ENCODE measurements around the gene FSTL4. TPM values are rescaled to one million over a fixed set of nuclear protein-coding genes. Genes with fewer than 3 reads are reported as not detected.

The FSTL4 gene
- total and polyA plus RNA-seq, 2 donors (not counting 1 experiment from before 2014, with no cell fraction given), result 0.31 to 6.7 TPM

DNA sequence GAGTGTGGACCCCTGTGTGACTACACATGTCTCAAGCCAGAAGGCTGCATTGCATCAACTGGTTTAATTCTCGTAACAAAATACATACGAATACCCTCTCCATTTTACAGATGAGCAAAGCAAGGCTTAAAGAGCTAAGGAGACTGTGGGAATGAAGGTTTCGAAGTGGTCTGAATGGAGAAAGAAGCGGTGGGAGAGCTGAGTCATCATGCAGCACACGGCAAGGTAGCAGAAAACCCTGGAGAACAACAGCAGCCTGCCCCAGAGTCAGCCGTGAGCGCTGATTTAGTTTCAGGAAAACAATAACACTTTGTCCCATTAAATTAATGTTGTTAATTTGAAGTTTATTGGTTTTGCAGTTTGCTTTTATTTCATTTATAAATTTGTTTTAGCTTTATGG, 336.7 kb downstream of the FSTL4 start:
- ChIA-PET POLR2A (no interaction called here), CTCF (interaction anchor here (0.7 kb wide), 1 partner anchor 481 kb away, joined by 3 read pairs; no protein-coding TSS in a partner anchor)
- ATAC-seq (ENCODE audit: low read depth) (no peak), DNase-seq (no peak)
- TF ChIP-seq CTCF (IDR thresholded peaks at IDR 0.05) (no peak), EZH2 (IDR thresholded peaks at IDR 0.05; ENCODE audit: borderline replicate concordance, insufficient read depth, low read depth, low read length, poor library complexity, severe bottlenecking) (no peak)
- Histone ChIP-seq H3K27me3 (replicated peaks in 1 of 4; ENCODE audit: control extremely low read depth in 1 of 4, control insufficient read depth in 3 of 4, insufficient read depth in 4 of 4, low read length in 3 of 4) (no peaks in the 10 kb centered on the region), H3K9me3 (ENCODE audit: control extremely low read depth in 1 of 3, control insufficient read depth in 2 of 3, insufficient read depth in 1 of 3, low read length in 2 of 3) (no peaks in the 10 kb centered on the region), H3K27ac (ENCODE audit: low read length in 2 of 2) (no peak overlapping the region), H3K36me3 (replicated peaks in 1 of 2; ENCODE audit: control extremely low read depth in 1 of 2, control insufficient read depth in 1 of 2, extremely low read depth in 1 of 2, insufficient read depth in 2 of 2, low read length in 1 of 2) (no peaks in the 10 kb centered on the region), H3K4me1 (ENCODE audit: control insufficient read depth in 2 of 2, insufficient read depth in 2 of 2, low read length in 2 of 2) (no peaks in the 10 kb centered on the region), H2AFZ (ENCODE audit: insufficient read depth, low read depth, low read length, poor library complexity, severe bottlenecking) (no peak overlapping the region), H3K4me2 (replicated peaks; ENCODE audit: low read depth, low read length, poor library complexity, severe bottlenecking) (no peak overlapping the region), H3K9ac (ENCODE audit: low read length) (no peak overlapping the region), H3K79me2 (ENCODE audit: control insufficient read depth, insufficient read depth, low read length) (no peaks in the 10 kb centered on the region), H3K4me3 (ENCODE audit: control extremely low read depth in 1 of 5, extremely low read depth in 1 of 5, insufficient read depth in 1 of 5, low read depth in 2 of 5, low read length in 4 of 5) (no peak overlapping the region), H4K20me1 (ENCODE audit: control insufficient read depth, insufficient read depth, low read length, poor library complexity, severe bottlenecking) (no peaks in the 10 kb centered on the region)
- Mint-ChIP-seq H3K4me1 (no peaks in the 10 kb centered on the region), H3K27ac (no peak overlapping the region), H3K27me3 (no peaks in the 10 kb centered on the region), H3K9me3 (ENCODE audit: insufficient read depth) (no peaks in the 10 kb centered on the region), H3K4me3 (no peak overlapping the region)
- intact Hi-C loops (cut with micrococcal nuclease), result no loop called here
- no CpG with 5 or more reads among the region's 7 CpGs for whole genome bisulfite sequencing (ENCODE audit: insufficient coverage)

GRCh38 chr5:133274597-133274935, 337.8 kb downstream of the FSTL4 start:
- no peak for TF ChIP-seq CTCF (IDR thresholded peaks at IDR 0.05)
- no peak overlapping the region for H3K4me2 ChIP-seq (replicated peaks; ENCODE audit: low read depth, low read length, poor library complexity, severe bottlenecking)
- H3K79me2 ChIP-seq (ENCODE audit: control insufficient read depth, insufficient read depth, low read length), result no peaks in the 10 kb centered on the region
- H3K27ac Mint-ChIP-seq, result no peak overlapping the region
- no peak for ATAC-seq (ENCODE audit: low read depth)
- no peaks in the 10 kb centered on the region for H3K9me3 Mint-ChIP-seq (ENCODE audit: insufficient read depth)
- H4K20me1 ChIP-seq (ENCODE audit: control insufficient read depth, insufficient read depth, low read length, poor library complexity, severe bottlenecking), result no peaks in the 10 kb centered on the region
- H3K9me3 ChIP-seq (ENCODE audit: control extremely low read depth in 1 of 3, control insufficient read depth in 2 of 3, insufficient read depth in 1 of 3, low read length in 2 of 3), result no peaks in the 10 kb centered on the region
- no peak overlapping the region for H2AFZ ChIP-seq (ENCODE audit: insufficient read depth, low read depth, low read length, poor library complexity, severe bottlenecking)
- CTCF ChIA-PET, result no interaction called here
- H3K27me3 ChIP-seq (replicated peaks in 1 of 4; ENCODE audit: control extremely low read depth in 1 of 4, control insufficient read depth in 3 of 4, insufficient read depth in 4 of 4, low read length in 3 of 4), result no peaks in the 10 kb centered on the region
- H3K27ac ChIP-seq (ENCODE audit: low read length in 2 of 2), result no peak overlapping the region
- no peaks in the 10 kb centered on the region for H3K36me3 ChIP-seq (replicated peaks in 1 of 2; ENCODE audit: control extremely low read depth in 1 of 2, control insufficient read depth in 1 of 2, extremely low read depth in 1 of 2, insufficient read depth in 2 of 2, low read length in 1 of 2)
- intact Hi-C loops (cut with micrococcal nuclease), result no loop called here
- DNase-seq, result no peak
- no peak overlapping the region for H3K4me3 Mint-ChIP-seq
- H3K4me1 ChIP-seq (ENCODE audit: control insufficient read depth in 2 of 2, insufficient read depth in 2 of 2, low read length in 2 of 2), result no peaks in the 10 kb centered on the region
- no peak overlapping the region for H3K4me3 ChIP-seq (ENCODE audit: control extremely low read depth in 1 of 5, extremely low read depth in 1 of 5, insufficient read depth in 1 of 5, low read depth in 2 of 5, low read length in 4 of 5)
- POLR2A ChIA-PET, result no interaction called here
- H3K4me1 Mint-ChIP-seq, result no peaks in the 10 kb centered on the region
- WGBS (ENCODE audit: insufficient coverage), result 87% methylated on average over 3 of the region's 5 CpGs
- peaks cover 4% of the 10 kb centered on the region for H3K27me3 Mint-ChIP-seq
- no peak overlapping the region for H3K9ac ChIP-seq (ENCODE audit: low read length)

Data from B cell (primary cell).